Astrocyte (in vitro differentiated cells and primary cell): Measurements from ENCODE around the gene PPY. TPM values are rescaled to one million over a fixed set of nuclear protein-coding genes. Genes with fewer than 3 reads are reported as not detected.
A peak's percentile ranks its signal among the peaks of the same experiment; 100 is the strongest.

ENCODE experiments used
- DNase-seq: peaks from one replicate; pipeline ENCODE4 v3.0.0-alpha.2; 2010; ENCODE audit warnings: low read depth
- FAIRE-seq: peaks from 2 replicates; lab custom pipeline; 2011; peaks lifted over from hg19 to GRCh38; lab: Jason Lieb, UNC
- H2AFZ ChIP-seq: 2 replicates; pipeline ENCODE4 v1.6.0; 2012; ENCODE audit warnings: low read depth, low read length, inconsistent platforms
- H3K27ac ChIP-seq: 2 replicates; pipeline ENCODE4 v1.5.1; 2011; ENCODE audit warnings: low read depth, low read length, inconsistent platforms
- H3K27me3 ChIP-seq: 2 replicates; pipeline ENCODE4 v1.6.0; 2011; ENCODE audit warnings: low read length, inconsistent platforms; ENCODE audit not compliant: insufficient read depth
- H3K36me3 ChIP-seq: 2 replicates; pipeline ENCODE4 v1.5.1; 2011; ENCODE audit warnings: low read length, inconsistent platforms; ENCODE audit not compliant: insufficient read depth
- H3K4me1 ChIP-seq: 2 replicates; pipeline ENCODE4 v1.5.1; 2011; ENCODE audit warnings: low read length, inconsistent platforms; ENCODE audit not compliant: insufficient read depth
- H3K4me2 ChIP-seq: 2 replicates; pipeline ENCODE4 v1.6.0; 2012; ENCODE audit warnings: low read length, inconsistent platforms
- H3K4me3 ChIP-seq: 2 replicates; pipeline ENCODE4 v1.5.1; 2011; ENCODE audit warnings: low read depth, mild to moderate bottlenecking, low read length, inconsistent platforms; ENCODE audit not compliant: insufficient read depth
- H3K79me2 ChIP-seq: 2 replicates; pipeline ENCODE4 v1.6.0; 2012; ENCODE audit warnings: mild to moderate bottlenecking, low read length, inconsistent platforms; ENCODE audit not compliant: insufficient read depth
- H3K9ac ChIP-seq: 2 replicates; pipeline ENCODE4 v1.6.0; 2012; ENCODE audit warnings: mild to moderate bottlenecking, low read length, inconsistent platforms
- H3K9me3 ChIP-seq: 2 replicates; pipeline ENCODE4 v1.5.1; 2012; ENCODE audit warnings: low read depth, mild to moderate bottlenecking, low read length, inconsistent platforms; ENCODE audit not compliant: insufficient read depth
- H4K20me1 ChIP-seq: 2 replicates; pipeline ENCODE4 v1.6.0; 2012; ENCODE audit warnings: low read length, inconsistent platforms; ENCODE audit not compliant: insufficient read depth
- H3K27ac Mint-ChIP-seq: one replicate; pipeline ENCODE4 v1.8.0; 2021; ENCODE audit warnings: mild to moderate bottlenecking, mixed read lengths; ENCODE audit not compliant: unreplicated experiment
- H3K27me3 Mint-ChIP-seq: one replicate; pipeline ENCODE4 v1.8.0; 2021; ENCODE audit warnings: low read depth, mixed read lengths; ENCODE audit not compliant: unreplicated experiment
- H3K36me3 Mint-ChIP-seq: one replicate; pipeline ENCODE4 v1.8.0; 2021; ENCODE audit warnings: low read depth, mixed read lengths; ENCODE audit not compliant: unreplicated experiment
- H3K4me1 Mint-ChIP-seq: one replicate; pipeline ENCODE4 v1.8.0; 2021; ENCODE audit warnings: low read depth, mixed read lengths; ENCODE audit not compliant: unreplicated experiment
- H3K4me3 Mint-ChIP-seq: one replicate; pipeline ENCODE4 v1.8.0; 2021; ENCODE audit warnings: mild to moderate bottlenecking, moderate library complexity, mixed read lengths; ENCODE audit not compliant: unreplicated experiment
- H3K9me3 Mint-ChIP-seq: one replicate; pipeline ENCODE4 v1.8.0; 2021; ENCODE audit warnings: mild to moderate bottlenecking, mixed read lengths; ENCODE audit not compliant: unreplicated experiment
- EZH2 ChIP-seq: IDR thresholded peaks from 2 replicates; pipeline ENCODE4 v1.6.1; 2012; ENCODE audit warnings: mild to moderate bottlenecking, low read length, inconsistent platforms; ENCODE audit not compliant: insufficient read depth
- total RNA-seq: library from RNA; stranded (reverse); gene quantifications from 2 replicates; pipeline ENCODE4 v1.2.1, GENCODE V29; 2021
- TF ChIP-seq, protein P1 (sequence below): IDR thresholded peaks from 2 replicates; pipeline ENCODE4 v1.5.1; 2011; ENCODE audit warnings: low read depth, mild to moderate bottlenecking, inconsistent platforms, low read length, moderate library complexity; ENCODE audit not compliant: insufficient read depth

The PPY gene
- total RNA-seq, 1 donor from 2014 or later: not detected

DNA sequence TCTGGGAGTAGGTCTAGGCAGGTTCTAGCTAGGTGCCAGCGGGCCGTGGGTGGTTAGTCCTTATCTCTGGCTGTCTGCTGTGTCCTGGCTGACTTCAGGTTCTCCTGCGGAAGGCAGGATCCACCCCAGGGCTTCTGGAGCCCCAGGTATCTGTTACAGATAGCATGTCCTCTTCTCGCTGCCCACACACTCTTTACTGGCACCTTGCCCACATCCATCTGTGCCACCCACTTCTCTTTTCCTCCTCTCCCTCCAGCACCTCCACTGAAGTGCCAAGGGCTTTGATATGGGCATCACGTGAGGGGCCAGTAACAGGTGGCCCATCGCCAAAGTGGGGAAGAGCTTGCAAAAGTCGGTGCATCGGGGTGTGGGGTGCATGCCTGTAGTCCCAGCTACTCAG, 30.4 kb downstream of the PPY start:
- Mint-ChIP-seq H3K4me3 (no peak overlapping the region), H3K27ac (no peak overlapping the region), H3K36me3 (no peaks in the 10 kb centered on the region), H3K4me1 (no peaks in the 10 kb centered on the region), H3K9me3 (peaks cover 2% of the 10 kb centered on the region), H3K27me3 (peaks cover 35% of the 10 kb centered on the region)
- peaks cover 11% of the 10 kb centered on the region for H3K4me1 ChIP-seq
- H3K27ac ChIP-seq: no peak overlapping the region
- H3K9ac ChIP-seq: no peak overlapping the region
- H3K9me3 ChIP-seq: no peaks in the 10 kb centered on the region
- TF ChIP-seq, protein P1, sequence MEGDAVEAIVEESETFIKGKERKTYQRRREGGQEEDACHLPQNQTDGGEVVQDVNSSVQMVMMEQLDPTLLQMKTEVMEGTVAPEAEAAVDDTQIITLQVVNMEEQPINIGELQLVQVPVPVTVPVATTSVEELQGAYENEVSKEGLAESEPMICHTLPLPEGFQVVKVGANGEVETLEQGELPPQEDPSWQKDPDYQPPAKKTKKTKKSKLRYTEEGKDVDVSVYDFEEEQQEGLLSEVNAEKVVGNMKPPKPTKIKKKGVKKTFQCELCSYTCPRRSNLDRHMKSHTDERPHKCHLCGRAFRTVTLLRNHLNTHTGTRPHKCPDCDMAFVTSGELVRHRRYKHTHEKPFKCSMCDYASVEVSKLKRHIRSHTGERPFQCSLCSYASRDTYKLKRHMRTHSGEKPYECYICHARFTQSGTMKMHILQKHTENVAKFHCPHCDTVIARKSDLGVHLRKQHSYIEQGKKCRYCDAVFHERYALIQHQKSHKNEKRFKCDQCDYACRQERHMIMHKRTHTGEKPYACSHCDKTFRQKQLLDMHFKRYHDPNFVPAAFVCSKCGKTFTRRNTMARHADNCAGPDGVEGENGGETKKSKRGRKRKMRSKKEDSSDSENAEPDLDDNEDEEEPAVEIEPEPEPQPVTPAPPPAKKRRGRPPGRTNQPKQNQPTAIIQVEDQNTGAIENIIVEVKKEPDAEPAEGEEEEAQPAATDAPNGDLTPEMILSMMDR: no peak
- no peak for TF ChIP-seq EZH2
- H3K4me2 ChIP-seq: no peak overlapping the region
- FAIRE-seq: no peak
- DNase-seq: no peak
- no peak overlapping the region for H2AFZ ChIP-seq
- H3K79me2 ChIP-seq: no peaks in the 10 kb centered on the region
- no peaks in the 10 kb centered on the region for H3K36me3 ChIP-seq
- H3K27me3 ChIP-seq: peaks cover 39% of the 10 kb centered on the region
- H3K4me3 ChIP-seq: no peak overlapping the region
- no peaks in the 10 kb centered on the region for H4K20me1 ChIP-seq

DNA sequence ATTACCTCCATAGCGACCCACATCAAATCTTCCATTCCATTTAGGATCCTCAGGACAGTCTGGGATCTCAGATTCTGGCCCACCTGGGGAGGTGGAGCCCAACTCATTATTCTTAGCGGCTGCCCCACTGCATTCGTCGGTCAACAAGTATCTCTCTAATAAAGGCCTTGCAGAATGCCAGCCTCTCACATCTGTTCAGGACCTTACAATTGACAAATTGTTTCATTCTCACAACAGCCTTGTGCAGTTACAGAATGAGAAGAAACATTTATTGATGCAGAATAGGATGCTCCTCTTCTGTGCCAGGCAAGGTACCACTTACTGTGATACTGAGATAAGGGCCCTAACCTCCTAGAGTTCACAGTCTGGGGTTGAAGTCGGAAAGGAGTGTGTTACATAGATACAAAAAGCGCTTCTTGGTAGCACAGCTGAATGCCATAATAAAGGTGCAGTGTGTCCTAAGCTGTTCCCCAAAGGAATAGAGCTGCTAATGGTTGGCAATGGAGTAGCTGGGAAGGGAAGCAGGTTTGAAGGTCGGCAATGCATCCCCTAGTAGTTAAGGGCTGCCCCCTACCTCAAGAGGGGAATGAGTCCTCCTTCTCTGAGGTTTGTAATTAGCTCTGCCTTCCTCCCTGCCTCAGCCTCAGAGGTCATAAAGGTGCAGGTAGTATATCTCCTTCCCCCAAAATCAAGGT, 32.6 kb downstream of the PPY start:
- DNase-seq (no peak), FAIRE-seq (no peak)
- Mint-ChIP-seq H3K9me3 (no peaks in the 10 kb centered on the region), H3K36me3 (peaks cover under 1% of the 10 kb centered on the region), H3K27ac (no peak overlapping the region), H3K4me3 (no peak overlapping the region), H3K4me1 (peaks cover 2% of the 10 kb centered on the region), H3K27me3 (peaks cover 26% of the 10 kb centered on the region)
- no peak overlapping the region for H3K4me2 ChIP-seq
- TF ChIP-seq EZH2: no peak
- TF ChIP-seq, protein P1: no peak
- H3K4me1 ChIP-seq: peaks cover 19% of the 10 kb centered on the region
- H3K27me3 ChIP-seq: peaks cover 39% of the 10 kb centered on the region
- H3K79me2 ChIP-seq: no peaks in the 10 kb centered on the region
- H3K27ac ChIP-seq: no peak overlapping the region
- H2AFZ ChIP-seq: no peak overlapping the region
- no peak overlapping the region for H3K9ac ChIP-seq
- H3K4me3 ChIP-seq: no peak overlapping the region
- no peaks in the 10 kb centered on the region for H3K9me3 ChIP-seq
- no peaks in the 10 kb centered on the region for H3K36me3 ChIP-seq
- no peaks in the 10 kb centered on the region for H4K20me1 ChIP-seq

- Histone ChIP-seq H3K79me2 (no peaks in the 10 kb centered on the region), H3K4me1 (peaks cover 19% of the 10 kb centered on the region), H3K9me3 (no peaks in the 10 kb centered on the region), H3K4me2 (peak overlapping the region; percentile 91), H2AFZ (peak overlapping the region; percentile 96), H3K4me3 (peak overlapping the region; percentile 56), H3K36me3 (no peaks in the 10 kb centered on the region), H3K27ac (no peak overlapping the region), H4K20me1 (no peaks in the 10 kb centered on the region), H3K9ac (peak overlapping the region; percentile 74), H3K27me3 (peaks cover 27% of the 10 kb centered on the region)
- no peaks in the 10 kb centered on the region for H3K9me3 Mint-ChIP-seq
- FAIRE-seq: no peak
- H3K36me3 Mint-ChIP-seq: peaks cover 6% of the 10 kb centered on the region
- peaks cover 26% of the 10 kb centered on the region for H3K27me3 Mint-ChIP-seq
- TF ChIP-seq, protein P1: no peak
- no peak for TF ChIP-seq EZH2
- peak; percentile 47 for DNase-seq
- peaks cover 2% of the 10 kb centered on the region for H3K4me1 Mint-ChIP-seq
- H3K27ac Mint-ChIP-seq: peak overlapping the region; percentile 58
- H3K4me3 Mint-ChIP-seq: peak overlapping the region; percentile 84
These were observed 34.1 kb downstream of the PPY start for GRCh38 chr17:43907998-43908721.
